GM12878 (cell line): ENCODE measurements around the gene THBD. TPM values are rescaled to one million over a fixed set of nuclear protein-coding genes. Genes with fewer than 3 reads are reported as not detected.

Source experiments
- ATAC-seq: fragments of 200-7000 bp; cut with Tn5 transposase; 3 replicates; pipeline ENCODE4 v1.9.1; 2020; ENCODE audit warnings: mild to moderate bottlenecking, moderate library complexity
- BruUV-seq: library from RNA; stranded (reverse); fragments of 400-500 nt; replicated peaks from 2 replicates; lab custom pipeline; 2021; lab: Mats Ljungman, UMichigan
- CTCF ChIA-PET: fragments of 300-600 bp; sonication (Branson Sonifier 250); formaldehyde crosslinking; extraction: SDS; loops from one replicate; lab custom pipeline; 2021; ENCODE audit warnings: inconsistent platforms; lab: Yijun Ruan, JAX
- POLR2A ChIA-PET: fragments of 350-600 bp; formaldehyde crosslinking; extraction: SDS; loops from one replicate; lab custom pipeline; 2021; ENCODE audit warnings: inconsistent platforms; lab: Charles Lee
- RAD21 ChIA-PET: fragments of 300-600 bp; sonication (Branson Sonifier 250); formaldehyde crosslinking; loops from one replicate; lab custom pipeline; 2023; ENCODE audit warnings: antibody characterized with exemption; ENCODE audit not compliant: unreplicated experiment; lab: Charles Lee
- SMC1A ChIA-PET: fragments of 300-600 bp; sonication (Branson Sonifier 250); formaldehyde crosslinking; loops from one replicate; lab custom pipeline; 2023; ENCODE audit not compliant: unreplicated experiment, uncharacterized antibody; lab: Charles Lee
- DNase-seq: peaks from one replicate; pipeline ENCODE4 v3.0.0-alpha.2; 2011; ENCODE audit warnings: low read depth, low spot score
- FAIRE-seq: peaks from 3 replicates; lab custom pipeline; 2011; peaks lifted over from hg19 to GRCh38; lab: Jason Lieb, UNC
- H2AFZ ChIP-seq: 2 replicates; pipeline ENCODE4 v1.6.0; 2011; ENCODE audit warnings: low read depth, low read length, control low read depth; ENCODE audit not compliant: control insufficient read depth
- H3K27ac ChIP-seq: 2 replicates; pipeline ENCODE4 v1.5.1; 2011; ENCODE audit warnings: control low read depth; ENCODE audit not compliant: control insufficient read depth, insufficient read depth
- H3K27me3 ChIP-seq, 2 experiments: replicated peaks in 1 of 2; 2 replicates each; pipeline versions ENCODE4 v1.6.0 to v1.6.1; 2011; ENCODE audit warnings: low read length in 1 of 2; ENCODE audit not compliant: control insufficient read depth in 2 of 2, insufficient read depth in 2 of 2
- H3K36me3 ChIP-seq, 2 experiments: 2 replicates each; pipeline ENCODE4 v1.5.1; 2011; ENCODE audit warnings: low read length in 1 of 2; ENCODE audit not compliant: control insufficient read depth in 2 of 2, insufficient read depth in 2 of 2
- H3K4me1 ChIP-seq: 2 replicates; pipeline ENCODE4 v1.6.1; 2011; ENCODE audit warnings: mild to moderate bottlenecking, low read length, moderate library complexity, mixed read lengths; ENCODE audit not compliant: control insufficient read depth, insufficient read depth
- H3K4me2 ChIP-seq: 2 replicates; pipeline ENCODE4 v1.6.0; 2011; ENCODE audit warnings: control low read depth; ENCODE audit not compliant: control insufficient read depth, insufficient read depth
- H3K4me3 ChIP-seq: fragments of 200-600 bp; sonication (generic); 2 replicates; pipeline ENCODE4 v1.5.1; 2016
- H3K79me2 ChIP-seq: 2 replicates; pipeline ENCODE4 v1.6.0; 2011; ENCODE audit warnings: low read length; ENCODE audit not compliant: control insufficient read depth, insufficient read depth
- H3K9ac ChIP-seq: 2 replicates; pipeline ENCODE4 v1.8.0; 2011; ENCODE audit warnings: low read length, control low read depth, mixed read lengths; ENCODE audit not compliant: control insufficient read depth, insufficient read depth
- H3K9me3 ChIP-seq: replicated peaks from 3 replicates; pipeline ENCODE4 v1.5.1; 2011; ENCODE audit warnings: mild to moderate bottlenecking, low read length; ENCODE audit not compliant: control insufficient read depth, insufficient read depth
- H4K20me1 ChIP-seq: 2 replicates; pipeline ENCODE4 v1.6.0; 2011; ENCODE audit not compliant: control insufficient read depth, insufficient read depth
- CHD1 ChIP-seq: IDR thresholded peaks from 2 replicates; pipeline ENCODE4 v1.6.1; 2012; ENCODE audit warnings: low read depth, low read length, improper control_type of control experiment
- HCFC1 ChIP-seq: fragments of 150-350 bp; IDR thresholded peaks from 2 replicates; pipeline ENCODE4 v1.6.1; 2014; ENCODE audit warnings: low read length
- MTA2 ChIP-seq: fragments of 450-650 bp; IDR thresholded peaks from 2 replicates; pipeline ENCODE4 v1.6.1; 2016; ENCODE audit warnings: low read depth, mild to moderate bottlenecking, moderate library complexity
- POLR2A ChIP-seq: IDR thresholded peaks from 2 replicates; pipeline ENCODE4 v1.6.1; 2011; ENCODE audit warnings: low read depth, mild to moderate bottlenecking, low read length
- POU2F2 ChIP-seq: IDR thresholded peaks from 3 replicates; pipeline ENCODE4 v1.6.1; 2011; ENCODE audit warnings: low read depth, mild to moderate bottlenecking, low read length, borderline replicate concordance
- PRDM15 ChIP-seq: fragments of 450-650 bp; formaldehyde crosslinking; IDR thresholded peaks from 2 replicates; pipeline ENCODE4 v1.4.0; 2020; ENCODE audit warnings: mild to moderate bottlenecking, moderate library complexity
- RUNX3 ChIP-seq: IDR thresholded peaks from 2 replicates; pipeline ENCODE4 v1.6.1; 2012; ENCODE audit warnings: low read length, inconsistent platforms
- ZSCAN29 ChIP-seq: fragments of 450-650 bp; IDR thresholded peaks from 2 replicates; pipeline ENCODE4 v1.6.1; 2017; ENCODE audit warnings: mild to moderate bottlenecking, moderate library complexity
- WGBS: methylation state at CpG from one replicate; pipeline ENCODE4 v1.1.6; 2016; ENCODE audit warnings: low lambda C conversion rate; ENCODE audit not compliant: insufficient replicate concordance, insufficient coverage; ENCODE audit errors: missing lambda C conversion rate; 5-methylcytosine and 5-hydroxymethylcytosine counted together
- in situ Hi-C: fragments of 300-500 bp; cut with MboI; formaldehyde crosslinking; loops from 9 replicates; pipeline ENCODE4 v1.14.3; 2018; ENCODE audit warnings: mixed read lengths
- intact Hi-C: fragments of 100-400 bp; cut with micrococcal nuclease; formaldehyde crosslinking; loops from one replicate; pipeline ENCODE4 v1.14.2; 2022; ENCODE audit not compliant: unreplicated experiment
- polyA plus RNA-seq, 11 experiments: library from polyadenylated mRNA; depleted of rRNA in 4 of 11; unstranded in 6 of 11; stranded (reverse) in 5 of 11; fragments of >200 nt; fragmentation: Nextera tagmentation in 4 of 11; fragmentation: Illumina TruSeq in 1 of 11; extraction: Ambion mirVana in 4 of 11; extraction: Trizol in 1 of 11; gene quantifications; 1 replicate in 1 of 11; 2 replicates in 10 of 11; pipeline versions ENCODE4 v1.2.1 to v1.2.3, GENCODE V29; 2011 to 2016; ENCODE audit warnings: inconsistent platforms in 2 of 11, missing spikeins in 2 of 11, low read depth in 1 of 11
- total RNA-seq, 4 experiments: library from RNA; depleted of rRNA in 3 of 4; stranded (reverse); fragments of >200 nt in 3 of 4; fragmentation: Illumina TruSeq in 1 of 4; extraction: Trizol in 1 of 4; gene quantifications; 2 replicates each; pipeline versions ENCODE4 v1.2.1 to v1.2.3, GENCODE V29; 2013 to 2021
- TF ChIP-seq, protein P1 (sequence below): fragments of 450-650 bp; formaldehyde crosslinking; IDR thresholded peaks from 2 replicates; pipeline ENCODE4 v1.4.0; 2022; ENCODE audit warnings: mild to moderate bottlenecking, moderate library complexity
- TF ChIP-seq, protein P2 (sequence below): IDR thresholded peaks from 2 replicates; pipeline ENCODE4 v1.6.1; 2011; ENCODE audit warnings: low read depth, low read length, improper control_type of control experiment, borderline replicate concordance

The THBD gene
- total and polyA plus RNA-seq, 10 of the 15 experiments (the other 5 are each of a cell fraction or from before 2014, with no cell fraction given) = not detected

GRCh38 chr20:23023621-23024177 is 25.8 kb downstream of the THBD start:
- FAIRE-seq (no peak), ATAC-seq (no peak), DNase-seq (no peak)
- Histone ChIP-seq H3K4me1 (no peaks in the 10 kb centered on the region), H3K27me3 (no peaks in the 10 kb centered on the region; a peak in 1 of 4 replicates), H3K27ac (no peak overlapping the region), H4K20me1 (no peaks in the 10 kb centered on the region), H3K9me3 (no peaks in the 10 kb centered on the region), H3K4me3 (no peak overlapping the region), H2AFZ (no peak overlapping the region), H3K79me2 (no peaks in the 10 kb centered on the region), H3K9ac (no peak overlapping the region), H3K36me3 (no peaks in the 10 kb centered on the region), H3K4me2 (no peak overlapping the region)
- RAD21 ChIA-PET = no interaction called here
- CTCF ChIA-PET = no interaction called here
- WGBS = 50% methylated on average over 10 of the region's 10 CpGs
- in situ Hi-C loops (no loop called here), intact Hi-C loops (no loop called here)
- SMC1A ChIA-PET = no interaction called here
- POLR2A ChIA-PET = no interaction called here
- TF ChIP-seq PRDM15 (CRISPR knock-in tag) (no peak), POU2F2 (no peak), RUNX3 (no peak), MTA2 (no peak), ZSCAN29 (no peak), HCFC1 (no peak), POLR2A (no peak), CHD1 (no peak)
- TF ChIP-seq, protein P1, sequence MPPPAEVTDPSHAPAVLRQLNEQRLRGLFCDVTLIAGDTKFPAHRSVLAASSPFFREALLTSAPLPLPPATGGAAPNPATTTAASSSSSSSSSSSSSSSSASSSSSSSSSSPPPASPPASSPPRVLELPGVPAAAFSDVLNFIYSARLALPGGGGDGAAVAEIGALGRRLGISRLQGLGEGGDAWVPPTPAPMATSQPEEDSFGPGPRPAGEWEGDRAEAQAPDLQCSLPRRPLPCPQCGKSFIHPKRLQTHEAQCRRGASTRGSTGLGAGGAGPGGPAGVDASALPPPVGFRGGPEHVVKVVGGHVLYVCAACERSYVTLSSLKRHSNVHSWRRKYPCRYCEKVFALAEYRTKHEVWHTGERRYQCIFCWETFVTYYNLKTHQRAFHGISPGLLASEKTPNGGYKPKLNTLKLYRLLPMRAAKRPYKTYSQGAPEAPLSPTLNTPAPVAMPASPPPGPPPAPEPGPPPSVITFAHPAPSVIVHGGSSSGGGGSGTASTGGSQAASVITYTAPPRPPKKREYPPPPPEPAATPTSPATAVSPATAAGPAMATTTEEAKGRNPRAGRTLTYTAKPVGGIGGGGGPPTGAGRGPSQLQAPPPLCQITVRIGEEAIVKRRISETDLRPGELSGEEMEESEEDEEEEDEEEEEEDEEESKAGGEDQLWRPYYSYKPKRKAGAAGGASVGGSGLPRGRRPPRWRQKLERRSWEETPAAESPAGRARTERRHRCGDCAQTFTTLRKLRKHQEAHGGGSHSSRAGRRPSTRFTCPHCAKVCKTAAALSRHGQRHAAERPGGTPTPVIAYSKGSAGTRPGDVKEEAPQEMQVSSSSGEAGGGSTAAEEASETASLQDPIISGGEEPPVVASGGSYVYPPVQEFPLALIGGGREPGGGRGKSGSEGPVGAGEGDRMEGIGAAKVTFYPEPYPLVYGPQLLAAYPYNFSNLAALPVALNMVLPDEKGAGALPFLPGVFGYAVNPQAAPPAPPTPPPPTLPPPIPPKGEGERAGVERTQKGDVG (CRISPR knock-in tag) = no peak
- TF ChIP-seq, protein P2, sequence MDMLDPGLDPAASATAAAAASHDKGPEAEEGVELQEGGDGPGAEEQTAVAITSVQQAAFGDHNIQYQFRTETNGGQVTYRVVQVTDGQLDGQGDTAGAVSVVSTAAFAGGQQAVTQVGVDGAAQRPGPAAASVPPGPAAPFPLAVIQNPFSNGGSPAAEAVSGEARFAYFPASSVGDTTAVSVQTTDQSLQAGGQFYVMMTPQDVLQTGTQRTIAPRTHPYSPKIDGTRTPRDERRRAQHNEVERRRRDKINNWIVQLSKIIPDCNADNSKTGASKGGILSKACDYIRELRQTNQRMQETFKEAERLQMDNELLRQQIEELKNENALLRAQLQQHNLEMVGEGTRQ = no peak
- TF ChIP-seq, all 136 proteins: peak for 0
- no TSS peak for BruUV-seq
